ENCODE data around the gene IPO13.

DNA sequence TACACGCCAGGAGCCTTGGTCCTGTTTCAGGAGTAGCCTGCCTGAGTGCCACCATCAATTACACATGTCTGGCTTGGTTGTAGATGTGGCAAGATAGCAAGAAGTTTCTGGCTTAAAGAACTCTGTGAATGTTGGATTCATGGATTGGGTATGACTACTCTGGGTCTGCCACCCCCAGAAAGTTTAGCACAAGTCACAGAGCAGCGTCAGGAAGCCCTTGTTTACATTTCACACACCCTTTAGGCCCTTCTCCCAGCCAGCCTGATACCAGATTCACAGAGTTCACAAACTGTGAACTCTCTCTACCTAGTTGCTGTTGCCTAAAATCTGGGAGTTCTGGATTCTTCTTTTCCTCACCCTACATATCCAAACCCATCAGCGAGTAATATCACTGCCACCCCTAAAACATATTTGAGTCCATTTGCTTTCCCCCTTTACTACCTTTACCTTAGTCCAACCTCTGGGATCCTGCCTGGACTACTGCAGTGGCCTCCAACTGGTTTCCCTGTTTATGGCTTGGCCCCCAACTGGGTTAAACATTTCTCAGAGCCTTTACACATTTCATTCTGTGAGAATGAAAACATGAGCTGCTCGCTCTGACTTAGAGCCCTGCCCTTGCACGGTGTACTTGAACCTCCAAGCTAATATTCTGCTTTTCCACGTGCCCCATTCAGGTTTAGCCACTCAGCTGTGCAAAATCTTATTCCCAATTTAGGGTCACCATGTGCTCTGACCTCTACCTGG is 40.6 kb downstream of the IPO13 start:
- TF ChIP-seq, protein P1, sequence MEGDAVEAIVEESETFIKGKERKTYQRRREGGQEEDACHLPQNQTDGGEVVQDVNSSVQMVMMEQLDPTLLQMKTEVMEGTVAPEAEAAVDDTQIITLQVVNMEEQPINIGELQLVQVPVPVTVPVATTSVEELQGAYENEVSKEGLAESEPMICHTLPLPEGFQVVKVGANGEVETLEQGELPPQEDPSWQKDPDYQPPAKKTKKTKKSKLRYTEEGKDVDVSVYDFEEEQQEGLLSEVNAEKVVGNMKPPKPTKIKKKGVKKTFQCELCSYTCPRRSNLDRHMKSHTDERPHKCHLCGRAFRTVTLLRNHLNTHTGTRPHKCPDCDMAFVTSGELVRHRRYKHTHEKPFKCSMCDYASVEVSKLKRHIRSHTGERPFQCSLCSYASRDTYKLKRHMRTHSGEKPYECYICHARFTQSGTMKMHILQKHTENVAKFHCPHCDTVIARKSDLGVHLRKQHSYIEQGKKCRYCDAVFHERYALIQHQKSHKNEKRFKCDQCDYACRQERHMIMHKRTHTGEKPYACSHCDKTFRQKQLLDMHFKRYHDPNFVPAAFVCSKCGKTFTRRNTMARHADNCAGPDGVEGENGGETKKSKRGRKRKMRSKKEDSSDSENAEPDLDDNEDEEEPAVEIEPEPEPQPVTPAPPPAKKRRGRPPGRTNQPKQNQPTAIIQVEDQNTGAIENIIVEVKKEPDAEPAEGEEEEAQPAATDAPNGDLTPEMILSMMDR (conservative IDR thresholded peaks at IDR 0.05; ENCODE audit: low read length): no peak
- TF ChIP-seq EZH2phosphoT487 (IDR thresholded peaks at IDR 0.05; ENCODE audit: borderline replicate concordance): no peak
